Right lobe of liver (tissue), 6 donors: Measurements from ENCODE around the gene FTO. TPM values are rescaled to one million over a fixed set of nuclear protein-coding genes. Genes with fewer than 3 reads are reported as not detected.

Experiments
- ATAC-seq, 4 donors: fragments of 200-7000 bp; cut with Tn5 transposase; one replicate each; pipeline ENCODE4 v1.9.1; 2020; ENCODE audit warnings: mild to moderate bottlenecking in 4 of 4, moderate library complexity in 4 of 4
- DNase-seq, 3 donors: peaks; one replicate each; pipeline ENCODE4 v3.0.0-alpha.2; 2020
- H3K27ac ChIP-seq, 3 donors: fragments of 200-600 bp; one replicate each; pipeline ENCODE4 v1.8.0; 2022
- H3K27me3 ChIP-seq, 2 donors: fragments of 200-600 bp; one replicate each; pipeline ENCODE4 v1.8.0; 2022
- H3K36me3 ChIP-seq, 4 donors: fragments of 200-600 bp; sonication (generic) in 1 of 4; one replicate each; pipeline versions ENCODE4 v1.5.1 to v1.8.0; 2017 to 2022; ENCODE audit warnings: control low read depth in 1 of 4
- H3K4me1 ChIP-seq, 4 donors: fragments of 200-600 bp; sonication (generic) in 1 of 4; one replicate each; pipeline versions ENCODE4 v1.5.1 to v1.8.0; 2017 to 2022; ENCODE audit warnings: control low read depth in 1 of 4
- H3K4me3 ChIP-seq, 3 donors: fragments of 200-600 bp; one replicate each; pipeline ENCODE4 v1.8.0; 2022
- H3K9me3 ChIP-seq, 4 donors: fragments of 200-600 bp; sonication (generic) in 1 of 4; one replicate each; pipeline versions ENCODE4 v1.5.1 to v1.8.0; 2017 to 2022; ENCODE audit warnings: control low read depth in 1 of 4
- POLR2A ChIP-seq: fragments of 450-650 bp; IDR thresholded peaks from one replicate; pipeline ENCODE4 v1.6.1; 2017; ENCODE audit warnings: antibody characterized with exemption, mild to moderate bottlenecking
- WGBS: methylation state at CpG from one replicate; pipeline ENCODE4 v1.1.6; 2018; ENCODE audit warnings: low coverage, low lambda C conversion rate; ENCODE audit not compliant: insufficient coverage; ENCODE audit errors: missing lambda C conversion rate; 5-methylcytosine and 5-hydroxymethylcytosine counted together
- intact Hi-C, 2 donors: fragments of 100-400 bp; cut with DNase I; formaldehyde crosslinking; loops; one replicate each; pipeline versions ENCODE4 v1.11.2 to v1.14.1; 2022
- total RNA-seq, 6 experiments: library from RNA; depleted of rRNA in 2 of 6; stranded (reverse); fragments of >200 nt in 2 of 6; fragmentation: NEBNext Ultra II Directional in 3 of 6; extraction: Animal tissue kit (Norgen Biotek cat#: 25700) in 3 of 6; gene quantifications; one replicate each; pipeline versions ENCODE4 v1.1.0 to v1.2.4, GENCODE V29; 2016 to 2023
- TF ChIP-seq, protein P1 (sequence below), 4 donors: fragments of 200-600 bp in 3 of 4; fragments of 450-650 bp in 1 of 4; IDR thresholded peaks; one replicate each; pipeline versions ENCODE4 v1.5.1 to v1.8.0; 2016 to 2022; ENCODE audit warnings: antibody characterized with exemption in 4 of 4, mild to moderate bottlenecking in 2 of 4
- donor health status: DM: no; HTN: yes; CAD: no.
- donor health status: DM: no; HTN: no; CAD: no.
- donor health status: DM: no; HTN: no; CAD: no.
- donor health status: DM: no; HTN: yes; CAD: no.
- donor health status: DM: no; HTN: yes; CAD: no.

The FTO gene
- total RNA-seq, 6 experiments from 2014 or later, result 28.9 to 51.6 (median 33.6) TPM

DNA sequence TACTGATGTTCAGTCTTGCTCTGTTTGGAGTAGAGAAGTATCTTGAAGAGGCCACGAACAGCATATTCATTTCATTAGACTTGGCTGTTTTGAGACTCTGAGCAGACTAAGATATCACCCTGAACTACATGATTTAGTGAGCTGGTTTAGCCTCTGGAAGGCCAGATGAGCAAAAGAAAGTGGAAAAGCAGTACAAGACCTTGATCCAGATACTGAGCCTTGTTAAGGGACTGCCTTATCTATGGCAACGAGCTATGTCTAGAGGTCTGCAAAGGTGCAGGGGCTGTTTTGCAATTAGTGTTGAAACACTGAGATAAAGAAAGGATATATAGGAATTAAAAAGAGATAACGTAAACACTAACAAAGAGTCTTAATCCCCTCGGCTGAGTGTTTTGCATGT is 351.2 kb downstream of the FTO start:
- Histone ChIP-seq H3K27me3 (no peaks in the 10 kb centered on the region), H3K9me3 (no peaks in the 10 kb centered on the region), H3K4me1 (no peaks in the 10 kb centered on the region), H3K4me3 (no peak overlapping the region), H3K27ac (no peak overlapping the region), H3K36me3 (no peaks in the 10 kb centered on the region)
- 87% methylated on average over 3 of the region's 4 CpGs for WGBS
- DNase-seq, result no peak
- no peak for ATAC-seq
- intact Hi-C loops, result no loop called here
- no peak for TF ChIP-seq POLR2A
- TF ChIP-seq, protein P1, sequence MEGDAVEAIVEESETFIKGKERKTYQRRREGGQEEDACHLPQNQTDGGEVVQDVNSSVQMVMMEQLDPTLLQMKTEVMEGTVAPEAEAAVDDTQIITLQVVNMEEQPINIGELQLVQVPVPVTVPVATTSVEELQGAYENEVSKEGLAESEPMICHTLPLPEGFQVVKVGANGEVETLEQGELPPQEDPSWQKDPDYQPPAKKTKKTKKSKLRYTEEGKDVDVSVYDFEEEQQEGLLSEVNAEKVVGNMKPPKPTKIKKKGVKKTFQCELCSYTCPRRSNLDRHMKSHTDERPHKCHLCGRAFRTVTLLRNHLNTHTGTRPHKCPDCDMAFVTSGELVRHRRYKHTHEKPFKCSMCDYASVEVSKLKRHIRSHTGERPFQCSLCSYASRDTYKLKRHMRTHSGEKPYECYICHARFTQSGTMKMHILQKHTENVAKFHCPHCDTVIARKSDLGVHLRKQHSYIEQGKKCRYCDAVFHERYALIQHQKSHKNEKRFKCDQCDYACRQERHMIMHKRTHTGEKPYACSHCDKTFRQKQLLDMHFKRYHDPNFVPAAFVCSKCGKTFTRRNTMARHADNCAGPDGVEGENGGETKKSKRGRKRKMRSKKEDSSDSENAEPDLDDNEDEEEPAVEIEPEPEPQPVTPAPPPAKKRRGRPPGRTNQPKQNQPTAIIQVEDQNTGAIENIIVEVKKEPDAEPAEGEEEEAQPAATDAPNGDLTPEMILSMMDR (IDR thresholded peaks at IDR 0.05), result no peak

DNA sequence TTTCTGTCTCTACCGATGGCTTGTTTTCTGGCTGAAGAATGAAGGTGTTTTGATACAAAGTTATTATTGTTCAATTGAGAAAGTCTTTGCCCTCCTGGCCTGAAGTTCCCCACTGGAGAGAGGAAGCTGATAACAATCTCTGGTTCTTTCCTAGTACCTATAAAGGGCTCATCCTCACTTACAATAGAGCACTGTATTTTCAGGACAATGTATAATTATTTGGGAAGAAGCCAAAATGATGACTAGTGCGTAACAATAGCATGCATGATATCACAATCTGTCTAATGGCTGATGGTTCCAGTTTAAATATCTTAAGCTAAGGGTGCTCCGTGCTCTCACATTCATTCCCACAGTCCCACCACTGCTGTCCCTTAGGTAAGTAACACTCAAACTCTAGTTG is 351.9 kb downstream of the FTO start:
- 75% methylated on average over 2 of the region's 3 CpGs for WGBS
- TF ChIP-seq, protein P1 (IDR thresholded peaks at IDR 0.05), result no peak
- no peak for TF ChIP-seq POLR2A

DNA sequence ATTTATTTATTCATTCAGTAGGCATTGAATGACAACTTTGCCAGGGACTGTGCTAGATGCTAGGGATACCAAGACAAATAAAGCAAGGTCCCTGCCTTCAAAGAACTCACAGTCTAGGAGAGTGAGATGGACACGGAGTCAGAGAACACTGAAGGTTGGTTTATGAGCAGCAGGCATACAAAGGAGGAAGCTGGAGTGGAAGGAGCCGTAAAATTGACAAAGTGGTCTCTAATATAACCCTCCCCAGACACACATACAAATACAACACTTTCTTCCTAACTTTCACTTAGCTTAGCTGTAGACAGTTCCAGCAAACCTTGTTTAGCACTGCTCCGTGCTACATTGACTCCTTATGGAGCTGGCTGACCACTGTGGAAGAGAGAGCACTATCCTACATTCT is 353.0 kb downstream of the FTO start:
- Histone ChIP-seq H3K27me3 (no peaks in the 10 kb centered on the region), H3K27ac (no peak overlapping the region), H3K36me3 (no peaks in the 10 kb centered on the region), H3K4me1 (no peaks in the 10 kb centered on the region), H3K4me3 (no peak overlapping the region), H3K9me3 (no peaks in the 10 kb centered on the region)
- ATAC-seq (no peak), DNase-seq (no peak)
- TF ChIP-seq, protein P1 (IDR thresholded peaks at IDR 0.05), result no peak
- no peak for TF ChIP-seq POLR2A
- WGBS, result 96% methylated on average over 3 of the region's 3 CpGs
- intact Hi-C loops, result no loop called here

More for the DNA sequence above, 351.9 kb downstream of the FTO start:
- ATAC-seq, result no peak
- DNase-seq, result no peak
- no peaks in the 10 kb centered on the region for H3K9me3 ChIP-seq
- H3K27ac ChIP-seq, result no peak overlapping the region
- no peaks in the 10 kb centered on the region for H3K4me1 ChIP-seq
- H3K36me3 ChIP-seq, result no peaks in the 10 kb centered on the region
- intact Hi-C loops, result no loop called here
- no peak overlapping the region for H3K4me3 ChIP-seq
- no peaks in the 10 kb centered on the region for H3K27me3 ChIP-seq

DNA sequence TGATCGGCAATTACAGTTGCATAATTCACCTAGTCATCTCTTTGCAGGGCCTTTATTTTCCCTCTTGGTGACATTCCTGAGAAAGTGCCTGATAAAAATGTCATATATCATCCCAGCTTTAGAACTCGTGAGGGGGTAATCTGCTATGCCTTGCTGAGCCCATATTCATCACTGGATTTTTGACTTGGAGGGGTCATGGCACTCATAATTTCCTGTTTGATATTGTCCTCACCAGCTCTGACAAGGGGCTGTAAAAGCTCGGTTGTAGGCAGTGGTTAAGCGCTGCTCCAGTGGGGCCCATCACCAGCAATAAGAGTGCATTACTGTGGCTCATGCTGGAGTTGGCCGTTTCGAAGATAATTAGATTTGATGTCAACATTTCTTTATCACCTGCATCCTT is 355.4 kb downstream of the FTO start:
- TF ChIP-seq, protein P1 (IDR thresholded peaks at IDR 0.05), result no peak
- TF ChIP-seq POLR2A, result no peak
- intact Hi-C loops, result no loop called here

More for the DNA sequence above, 355.4 kb downstream of the FTO start:
- Histone ChIP-seq H3K36me3 (no peaks in the 10 kb centered on the region), H3K4me1 (peaks cover 0 to 13% (median 6%) of the 10 kb centered on the region in 4 donors), H3K4me3 (no peak overlapping the region), H3K9me3 (no peaks in the 10 kb centered on the region), H3K27me3 (no peaks in the 10 kb centered on the region), H3K27ac (no peak overlapping the region)
- DNase-seq, result no peak
- WGBS, result 88% methylated on average over 6 of the region's 6 CpGs
- no peak for ATAC-seq
